GF-D8 (cell line): ENCODE data around the gene KATNA1.

ENCODE experiments used
- DNase-seq: peaks from one replicate; lab custom pipeline; 2025; lab: John Stamatoyannopoulos, UW

KATNA1 gene

DNA sequence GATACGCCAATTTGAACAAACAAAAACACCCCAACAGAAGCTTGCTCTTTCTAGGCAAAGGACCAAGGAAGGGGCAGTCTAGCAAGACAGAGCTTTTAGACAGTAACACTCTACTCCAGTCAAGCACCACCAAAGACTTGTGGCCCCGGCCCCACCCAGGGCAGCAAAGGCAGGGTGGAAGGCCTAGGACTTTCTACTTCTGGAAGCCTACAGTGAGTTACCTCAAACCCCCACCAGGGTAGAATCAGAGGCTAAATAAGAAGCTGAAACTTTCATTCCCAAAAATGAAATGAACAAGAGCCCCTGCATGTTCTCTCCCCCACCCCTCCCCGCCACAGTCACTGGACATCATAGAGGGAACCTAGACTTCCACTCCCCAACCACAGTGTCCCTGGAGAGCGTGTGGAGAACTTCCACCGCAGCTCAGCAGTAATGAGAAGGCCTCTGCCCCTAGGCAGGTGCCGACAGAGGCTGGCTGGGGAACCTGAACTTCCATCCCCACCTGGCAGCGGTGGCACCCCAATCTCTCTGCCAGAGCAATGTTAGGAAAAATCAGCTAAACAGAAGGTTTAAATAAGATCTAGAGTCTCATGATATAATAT is 40.0 kb downstream of the KATNA1 start:
- DNase-seq, result peak; percentile 9

DNA sequence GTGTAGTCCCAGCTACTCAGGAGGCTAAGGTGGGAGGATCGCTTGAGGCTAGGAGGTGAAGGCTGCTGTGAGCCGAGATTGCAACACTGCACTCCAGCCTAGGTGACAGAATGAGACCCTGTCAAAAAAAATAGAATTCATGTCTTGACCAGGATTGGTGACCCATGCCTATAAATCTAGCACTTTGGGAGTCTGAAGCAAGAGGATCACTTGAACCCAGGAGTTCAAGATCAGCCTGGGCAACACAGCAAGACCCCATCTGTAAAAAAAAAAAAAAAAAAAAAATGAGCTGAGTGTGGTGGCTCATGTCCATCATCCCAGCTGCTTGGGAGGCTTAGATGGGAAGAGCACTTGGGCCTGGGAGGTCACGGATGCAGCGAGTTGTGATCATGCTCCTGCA is 48.0 kb downstream of the KATNA1 start:
- no peak for DNase-seq

DNA sequence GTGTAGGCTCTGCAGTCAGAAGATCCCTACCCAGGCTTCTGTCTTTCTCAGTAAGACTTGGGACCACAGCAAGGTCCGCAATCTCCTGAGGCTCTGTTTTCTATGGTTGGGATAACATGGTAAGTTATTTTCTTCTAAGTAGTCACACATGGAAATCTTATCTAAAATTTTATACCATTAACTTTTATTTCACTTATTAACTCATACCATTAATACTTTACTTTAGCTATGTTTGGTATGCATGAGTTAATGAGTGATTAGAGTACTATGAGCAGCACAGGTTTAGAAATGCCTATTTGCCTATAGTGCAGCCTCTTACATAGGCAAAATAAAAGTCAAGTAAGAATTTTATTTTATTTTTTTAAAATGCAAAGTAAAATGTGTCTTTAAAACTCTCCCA is 55.1 kb downstream of the KATNA1 start:
- no peak for DNase-seq

DNA sequence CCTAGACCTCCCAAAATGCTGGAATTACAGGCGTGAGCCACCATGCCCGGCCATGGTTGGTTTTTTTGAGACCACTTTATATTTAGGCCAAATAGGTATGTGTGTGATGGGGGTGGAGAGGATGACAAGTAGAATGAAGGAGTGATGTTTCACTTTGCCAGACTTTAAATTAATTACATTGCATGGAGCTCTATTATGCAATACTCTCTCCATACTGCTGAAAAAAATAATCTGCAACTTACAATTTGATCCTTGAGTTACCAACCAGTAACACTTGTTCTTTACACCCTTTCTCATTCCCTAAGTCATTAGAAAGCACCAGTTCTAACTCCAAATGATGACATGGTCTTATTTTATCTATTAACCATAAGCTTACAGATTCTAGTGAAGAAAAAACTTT is 55.5 kb downstream of the KATNA1 start:
- DNase-seq, result no peak

DNA sequence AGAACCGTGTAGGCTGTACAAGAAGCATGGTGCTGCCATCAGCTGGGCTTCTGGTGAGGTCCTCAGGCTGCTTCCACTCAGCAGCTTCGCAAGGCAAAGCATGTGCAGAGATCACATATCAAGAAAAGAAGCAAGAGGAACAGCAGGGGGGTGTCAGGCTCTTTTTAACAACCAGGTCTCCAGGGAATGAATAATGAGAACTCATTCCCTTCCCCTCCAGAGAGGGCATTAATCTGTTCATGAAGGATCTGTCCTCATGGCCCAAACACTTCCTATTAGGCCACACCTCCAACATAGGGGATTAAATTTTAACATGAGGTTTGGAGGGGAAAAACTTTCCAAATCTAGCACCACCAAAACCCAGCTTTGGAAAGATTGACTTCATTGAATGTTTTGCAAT is 62.4 kb downstream of the KATNA1 start:
- DNase-seq, result no peak

DNA sequence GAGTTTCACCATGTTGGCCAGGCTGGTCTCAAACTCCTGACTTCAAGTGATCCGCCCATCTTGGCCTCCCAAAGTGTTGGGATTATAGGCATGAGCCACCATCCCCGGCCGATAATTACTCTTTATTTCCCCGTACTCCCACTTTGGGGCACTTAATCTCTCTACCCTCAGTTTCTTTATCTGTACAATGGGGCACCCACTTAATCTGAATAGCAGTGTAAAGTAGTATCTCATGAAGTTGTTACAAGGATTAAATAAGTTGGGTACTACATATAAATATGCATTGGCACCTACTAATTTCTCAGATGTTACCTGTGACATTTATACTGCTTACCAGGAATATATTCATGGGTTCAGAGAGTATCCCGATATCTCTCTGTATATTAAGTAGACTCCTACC is 67.2 kb downstream of the KATNA1 start:
- DNase-seq, result no peak

DNA sequence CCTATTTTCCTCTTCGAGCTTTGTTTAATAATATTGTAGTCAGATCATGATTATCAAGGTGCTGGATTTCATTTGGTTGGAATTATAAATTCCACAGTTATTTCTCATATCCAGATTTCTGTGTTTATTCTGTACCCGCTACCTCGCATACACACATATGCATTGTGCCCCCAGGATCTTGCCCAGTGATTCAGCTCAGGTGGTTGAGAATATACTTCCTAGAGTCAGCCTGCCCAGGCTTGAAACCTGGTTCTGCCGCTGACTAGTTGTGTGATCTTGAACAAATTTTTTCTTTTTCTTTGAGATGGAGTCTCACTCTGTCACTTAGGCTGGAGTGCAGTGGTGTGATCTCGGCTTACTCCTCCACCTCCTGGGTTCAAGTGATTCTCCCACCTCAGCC is 67.6 kb downstream of the KATNA1 start:
- DNase-seq, result no peak

DNA sequence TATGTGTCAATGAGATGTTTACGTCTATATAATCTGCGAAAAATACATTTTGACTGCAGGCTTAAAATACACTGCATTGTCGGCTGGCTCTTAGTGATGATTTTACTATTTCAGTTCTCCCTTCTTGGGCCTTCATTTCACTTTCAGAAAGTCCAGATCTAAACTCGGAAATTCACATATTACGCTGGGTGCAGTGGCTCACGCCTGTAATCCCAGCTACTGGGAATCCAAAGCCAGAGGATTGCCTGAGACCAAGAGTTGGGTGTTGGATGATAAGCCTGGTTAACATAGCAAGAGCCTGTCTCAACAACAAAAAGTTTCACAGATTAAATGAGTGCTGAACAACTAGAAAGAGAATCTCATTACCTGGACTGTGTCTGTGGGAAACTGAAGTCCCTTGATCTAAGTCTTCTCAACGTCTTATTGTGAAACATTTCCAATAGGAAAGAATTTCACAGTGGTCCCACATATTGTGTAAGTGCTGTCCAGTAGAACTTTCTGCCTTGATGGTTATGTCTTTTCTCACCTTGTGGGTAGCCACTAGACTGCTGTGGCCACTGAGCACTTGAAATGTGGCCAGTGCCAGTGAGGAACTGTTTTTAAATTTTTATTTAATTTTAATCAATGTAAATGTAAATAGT is 80.4 kb downstream of the KATNA1 start:
- DNase-seq, result no peak

DNA sequence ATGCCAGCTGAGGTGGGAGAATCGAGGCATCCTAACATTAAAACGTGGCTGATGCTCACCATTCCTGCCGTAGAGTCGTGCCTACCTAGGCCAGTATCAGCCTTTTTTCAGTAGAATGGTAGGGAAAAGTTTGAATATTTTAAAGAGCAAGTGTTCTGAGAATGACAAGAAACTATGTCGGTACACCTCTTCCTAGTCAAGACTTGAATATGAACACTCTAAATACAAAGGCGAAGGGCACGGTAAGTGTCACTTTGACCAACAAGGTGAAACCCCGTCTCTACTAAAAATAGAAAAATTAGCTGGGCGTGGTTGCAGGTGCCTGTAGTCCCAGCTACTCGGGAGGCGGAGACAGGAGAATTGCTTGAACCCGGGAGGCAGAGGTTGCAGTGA is 81.3 kb downstream of the KATNA1 start:
- no peak for DNase-seq

DNA sequence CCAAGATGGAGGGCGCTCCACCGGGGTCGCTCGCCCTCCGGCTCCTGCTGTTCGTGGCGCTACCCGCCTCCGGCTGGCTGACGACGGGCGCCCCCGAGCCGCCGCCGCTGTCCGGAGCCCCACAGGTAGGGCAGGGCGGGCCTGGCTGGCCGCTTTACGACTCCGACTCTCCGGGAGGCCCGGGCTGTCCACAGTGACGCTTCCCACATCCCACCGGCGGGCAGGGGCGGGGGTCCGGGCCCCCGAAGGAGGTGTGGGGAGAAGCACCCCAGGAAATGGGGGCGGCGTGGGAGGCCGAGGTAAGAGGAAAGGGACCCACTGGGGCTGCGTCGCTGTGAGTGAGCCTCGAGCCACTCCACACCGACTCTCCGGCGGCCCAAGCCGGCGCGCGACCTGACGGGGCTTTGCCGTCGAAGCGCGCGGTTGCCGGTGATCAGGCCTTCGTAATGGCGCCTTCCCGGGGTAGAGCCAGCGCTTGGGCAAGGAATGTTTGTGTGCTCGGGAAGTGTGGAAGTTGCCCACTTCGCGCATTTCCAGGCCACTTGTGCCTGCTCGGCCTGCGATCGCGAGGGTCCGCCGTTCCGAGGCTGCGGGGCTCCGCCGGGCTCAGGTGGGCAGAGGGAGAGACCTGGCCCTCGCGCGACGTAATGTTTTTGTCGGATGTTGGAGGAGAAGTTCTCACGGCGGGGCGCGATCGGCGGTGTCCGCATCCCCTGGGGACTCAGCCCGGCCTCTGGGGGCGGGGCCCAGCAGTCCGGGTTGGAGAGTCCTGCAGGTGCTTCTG is 81.9 kb downstream of the KATNA1 start:
- DNase-seq, result no peak

DNA sequence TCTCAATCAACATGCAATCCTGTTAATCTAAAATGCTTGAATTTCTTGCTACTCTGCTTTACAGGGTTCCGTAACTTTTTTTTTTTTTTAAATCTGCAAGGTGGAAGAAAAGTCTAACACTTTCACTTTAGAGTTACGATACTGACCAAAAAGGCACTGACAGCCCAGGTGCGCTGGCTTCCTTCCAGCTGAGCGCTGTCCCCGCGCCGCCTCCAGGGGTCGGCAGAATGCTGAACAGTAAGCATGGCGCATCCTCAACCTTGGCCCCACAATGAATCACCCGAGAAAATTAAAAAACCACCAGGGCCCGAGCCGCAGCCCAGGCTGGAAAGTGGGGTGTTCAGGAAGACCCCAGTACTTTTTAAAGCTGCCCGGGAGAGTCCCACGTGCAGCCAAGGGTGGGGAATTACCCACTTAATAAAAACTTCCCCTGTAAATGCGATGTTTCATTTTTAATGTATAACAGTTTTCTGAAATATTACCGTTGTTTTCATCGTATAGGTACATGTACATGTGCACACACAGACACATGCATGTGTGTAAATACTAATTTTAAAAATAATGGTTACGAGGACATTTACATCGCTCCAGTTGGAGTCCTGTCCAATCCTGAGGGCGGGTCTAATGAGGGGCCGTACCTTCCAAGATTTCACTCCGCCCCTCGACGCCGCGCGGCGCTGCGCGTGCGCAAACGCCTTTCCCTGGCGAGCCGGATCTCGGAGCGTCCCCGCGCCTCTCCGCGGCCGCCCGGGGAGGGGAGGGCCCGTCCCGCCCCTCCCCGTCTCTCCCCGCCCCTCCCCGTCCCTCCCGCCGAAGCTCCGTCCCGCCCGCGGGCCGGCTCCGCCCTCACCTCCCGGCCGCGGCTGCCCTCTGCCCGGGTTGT is 82.7 kb downstream of the KATNA1 start, which contains the start of gene GINM1:
Gene GINM1 (plus strand): TSS at position 849 of the 883 bp plus-strand sequence. CDS start 40 bp downstream, outside the sequence.
- DNase-seq, result peak; percentile 73

DNA sequence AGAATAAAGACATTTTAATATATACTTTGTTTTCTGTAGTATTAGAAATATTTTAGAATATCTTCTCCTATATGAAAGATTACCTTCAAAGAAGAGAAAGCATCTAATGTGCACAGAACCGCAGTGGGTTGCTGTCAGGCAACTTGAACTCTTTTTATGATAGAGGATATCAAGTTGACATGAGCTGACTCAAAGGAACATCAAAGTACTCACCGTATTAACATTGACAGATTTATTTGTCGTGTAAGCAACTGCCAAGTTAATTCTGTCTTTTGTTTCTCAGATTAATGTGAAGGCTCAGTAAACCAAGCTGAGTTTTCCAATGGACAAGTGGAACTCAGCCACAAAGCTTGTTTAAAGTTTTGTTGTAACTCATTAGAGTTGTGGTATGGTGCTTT is 84.6 kb downstream of the KATNA1 start:
- DNase-seq, result no peak

DNA sequence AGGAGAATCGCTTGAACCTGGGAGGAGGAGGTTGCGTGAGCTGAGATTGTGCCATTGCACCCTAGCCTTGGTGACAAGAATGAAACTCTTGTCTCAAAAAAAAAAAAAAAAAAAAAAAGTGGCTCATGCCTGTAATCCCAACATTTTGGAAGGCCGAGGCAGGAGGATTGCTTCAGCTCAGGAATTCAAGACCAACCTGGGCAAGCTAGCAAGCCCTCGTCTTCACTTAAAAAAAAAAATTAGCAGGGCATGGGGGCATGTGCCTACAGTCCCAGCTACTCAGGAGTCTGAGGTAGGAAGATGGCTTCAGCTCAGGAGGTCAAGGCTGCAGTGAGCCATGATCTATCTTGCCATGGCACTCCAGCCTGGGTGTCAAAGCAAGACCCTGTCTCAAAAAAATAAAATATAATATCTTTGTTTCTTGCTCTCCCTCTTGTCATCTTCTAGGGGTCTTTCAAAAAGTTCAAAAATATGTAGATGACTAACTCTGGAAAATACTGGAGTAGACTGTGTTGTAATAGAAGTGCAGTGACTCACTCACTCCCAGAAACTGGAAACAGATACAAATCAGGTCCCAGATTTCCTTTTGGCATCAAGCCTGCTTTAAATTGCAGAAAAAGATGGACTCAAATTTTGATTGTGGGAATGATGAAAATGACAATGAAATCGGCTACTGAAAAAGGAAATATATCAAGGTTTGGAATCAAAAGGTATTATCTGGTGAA is 85.1 kb downstream of the KATNA1 start:
- DNase-seq, result no peak

DNA sequence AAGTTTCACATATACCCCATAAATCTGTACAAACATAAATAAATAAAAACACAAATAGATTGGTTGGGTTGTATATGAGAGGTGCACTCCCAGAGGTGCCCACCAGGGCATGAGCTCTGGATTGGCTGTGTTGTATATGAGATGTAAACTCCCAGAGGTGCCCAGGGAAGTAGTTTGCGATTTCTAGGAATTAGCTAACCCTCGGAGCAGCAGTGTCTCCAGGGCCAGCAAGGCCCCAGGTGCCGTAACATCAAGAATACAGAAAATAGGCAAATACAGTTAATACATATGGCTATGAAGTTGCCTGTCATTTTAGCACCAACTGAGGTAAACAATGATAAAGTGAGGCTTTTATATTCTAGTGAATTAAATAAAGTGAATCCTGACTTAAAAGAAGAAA is 87.8 kb downstream of the KATNA1 start:
- DNase-seq, result no peak

DNA sequence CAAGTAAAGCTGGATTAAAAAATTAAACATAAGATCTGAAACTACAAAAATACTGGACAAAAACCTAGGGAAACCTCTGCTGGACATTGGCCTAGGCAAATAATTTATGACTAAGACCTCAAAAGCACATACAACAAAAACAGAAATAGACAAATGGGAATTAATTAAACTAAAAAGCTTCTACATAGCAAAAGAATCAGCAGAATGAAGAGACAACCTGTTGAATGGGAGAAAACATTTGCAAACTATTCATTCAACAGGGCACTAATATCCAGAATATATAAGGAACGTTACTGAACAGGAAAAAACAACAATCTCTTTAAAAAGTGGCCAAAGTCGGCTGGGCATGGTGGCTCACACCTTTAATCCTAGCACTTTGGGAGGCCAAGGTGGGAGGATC is 89.1 kb downstream of the KATNA1 start:
- no peak for DNase-seq

DNA sequence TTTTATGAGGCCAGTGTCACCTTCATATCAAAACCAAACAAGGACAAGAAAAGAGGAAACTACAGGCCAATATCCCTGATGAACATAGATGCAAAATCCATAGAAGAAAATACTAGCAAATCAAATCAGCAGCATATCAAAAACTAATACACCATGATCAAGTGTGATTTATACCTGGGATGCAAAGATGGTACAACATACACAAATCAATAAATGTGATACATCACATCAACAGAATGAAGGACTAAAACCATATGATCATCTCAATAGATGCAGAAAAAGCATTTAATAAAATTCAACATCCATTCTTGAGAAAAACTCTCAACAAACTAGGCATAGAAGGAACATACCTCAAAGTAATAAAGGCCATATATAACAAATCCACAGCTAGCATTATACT is 90.5 kb downstream of the KATNA1 start:
- no peak for DNase-seq

DNA sequence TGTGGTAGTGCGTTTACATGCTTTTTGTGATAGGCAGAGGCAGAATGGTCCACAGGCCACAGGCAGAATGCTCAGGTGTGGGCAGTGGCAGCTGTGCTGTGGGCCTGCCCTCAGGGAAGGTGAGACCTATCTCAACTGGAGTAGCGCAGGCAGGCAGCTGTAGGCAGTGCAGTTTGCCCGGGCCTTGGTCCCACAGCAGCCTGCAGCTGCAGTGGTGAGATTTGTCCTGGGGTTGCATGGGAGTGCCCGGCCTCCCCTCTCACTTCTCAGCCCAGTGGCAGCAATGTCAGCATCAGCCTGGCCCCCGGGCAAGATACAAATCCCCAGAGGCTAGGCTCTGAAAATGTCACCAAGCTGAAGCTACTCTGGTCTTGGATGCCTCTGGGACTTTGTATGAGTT is 96.6 kb downstream of the KATNA1 start:
- no peak for DNase-seq

DNA sequence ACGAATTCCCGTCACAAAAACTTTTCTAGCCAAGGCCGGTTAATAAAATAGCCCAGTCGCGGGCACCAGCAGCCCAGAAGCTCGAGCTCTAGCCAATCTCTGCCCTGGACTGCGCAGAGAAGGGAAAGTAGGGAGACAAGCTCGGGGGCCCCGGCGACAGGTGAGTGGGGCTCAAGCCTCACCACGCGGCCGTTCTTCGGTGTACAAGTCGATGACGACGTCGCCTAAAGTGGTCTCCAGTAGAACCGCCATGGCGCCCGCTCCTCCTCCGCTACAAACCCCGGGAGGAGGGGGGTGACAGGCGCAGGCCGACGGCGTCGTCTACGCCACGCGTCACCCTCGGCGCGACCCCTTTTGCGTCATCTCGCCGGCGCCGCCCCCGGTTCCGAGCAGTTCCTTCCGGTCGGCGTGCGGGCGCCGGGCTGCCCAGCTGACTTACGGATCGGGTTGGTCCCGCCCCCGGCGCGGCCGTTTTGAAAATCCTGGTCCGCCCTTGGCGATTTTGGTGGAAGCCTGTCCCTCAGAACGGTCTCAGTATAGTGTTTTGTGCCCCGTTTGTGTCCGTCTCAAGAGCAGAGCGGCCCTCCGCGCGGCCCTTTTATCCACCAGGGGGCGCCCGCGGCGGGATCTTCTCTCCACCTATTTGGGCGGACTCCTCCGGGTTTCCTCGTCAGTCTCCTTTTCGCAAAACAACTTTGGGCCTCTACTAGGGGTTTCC is 102.6 kb downstream of the KATNA1 start, which contains the start of gene PPIL4:
Gene PPIL4 (minus strand): TSS at position 290 of the 718 bp plus-strand sequence. CDS start 38 bp downstream, at position 252.
- DNase-seq, result peak; percentile 66

DNA sequence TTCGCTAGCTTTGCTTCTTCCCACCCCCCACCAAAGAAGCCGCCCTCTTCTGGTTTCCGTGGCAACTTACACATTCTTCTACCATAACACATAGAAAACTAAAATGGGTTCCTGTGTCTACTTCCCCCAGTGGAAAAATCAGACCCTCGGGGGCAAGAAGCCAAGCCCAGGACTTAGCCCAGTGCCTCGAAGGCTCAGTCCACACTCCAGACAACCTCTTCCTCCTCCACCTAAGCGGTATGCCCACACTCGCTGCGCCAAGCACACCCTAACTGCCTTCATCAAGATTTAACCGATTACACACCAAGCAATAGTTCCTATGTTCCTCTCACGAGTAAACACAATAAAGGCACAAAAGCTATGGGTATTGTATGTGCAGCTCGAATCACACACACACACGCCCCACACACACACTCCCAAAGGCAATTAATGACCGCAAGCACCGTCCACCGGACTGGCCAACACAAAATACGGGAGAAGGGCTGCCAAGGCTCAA is 103.2 kb downstream of the KATNA1 start:
- peak; percentile 37 for DNase-seq
